GM21515 (cell line): ENCODE results near the gene LSM5.
"Not testable (repeated sequence)": the region's sequence is repeated elsewhere in the genome, so short reads cannot be mapped to it uniquely, and the experiment has no call there.

ENCODE experiments used
- ATAC-seq: cut with Tn5 transposase; IDR thresholded peaks from one replicate; pipeline ENCODE4 v1.9.1; 2021; ENCODE audit not compliant: unreplicated experiment

LSM5 gene

DNA sequence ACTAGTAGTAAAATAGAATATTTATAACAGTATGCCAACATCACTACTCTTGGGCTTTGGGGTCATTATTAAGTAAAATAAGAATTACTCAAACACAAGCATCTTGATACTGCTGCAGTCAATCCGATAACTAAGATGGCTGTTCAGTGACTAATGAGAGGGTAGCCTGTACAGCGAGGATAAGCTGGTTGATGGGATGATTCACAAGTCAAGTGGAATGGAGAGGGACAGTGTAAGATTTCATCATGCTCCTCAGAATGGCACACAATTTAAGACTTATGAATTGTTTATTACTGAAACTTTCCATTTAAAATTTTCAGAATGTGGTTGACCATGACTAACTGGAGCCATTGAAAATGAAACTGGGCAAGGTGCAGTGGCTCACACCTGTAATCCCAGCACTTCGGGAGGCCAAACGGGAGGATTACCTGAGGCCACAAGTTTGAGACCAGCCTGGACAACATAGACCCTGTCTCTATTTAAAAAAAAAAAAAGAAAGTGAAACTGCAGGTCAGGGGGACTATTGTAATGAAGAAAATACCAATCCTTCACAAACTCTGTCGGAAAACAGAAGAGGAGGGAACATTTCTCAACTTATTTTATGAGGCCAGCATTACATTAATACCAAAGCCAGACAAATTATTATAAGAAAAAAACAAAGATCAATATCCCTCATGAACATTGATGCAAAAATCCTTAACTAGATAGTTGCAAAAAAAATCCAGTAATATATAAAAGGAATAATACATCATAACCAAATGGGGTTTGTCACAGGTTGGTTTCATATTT is 16.3 kb upstream of the LSM5 start:
- peak; percentile 63 for ATAC-seq

DNA sequence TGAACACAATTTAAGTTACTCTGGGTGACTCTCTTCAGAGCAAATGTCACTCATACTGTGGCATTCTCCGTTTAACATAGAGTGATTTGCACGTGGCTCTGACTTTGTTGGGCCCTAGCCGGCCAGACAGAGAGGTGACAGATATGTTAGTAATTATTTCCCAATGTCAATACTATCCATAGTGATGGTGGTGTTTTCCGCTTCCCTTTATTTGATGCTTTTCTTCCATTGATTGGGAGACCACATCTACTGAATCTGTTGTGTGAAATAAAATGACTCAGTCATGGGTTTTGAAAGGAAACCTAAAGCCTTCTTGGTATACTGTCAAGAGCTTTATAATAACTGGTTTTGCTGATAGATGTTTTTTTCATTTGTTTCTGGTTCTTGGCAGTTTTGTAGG is 12.5 kb upstream of the LSM5 start:
- ATAC-seq, result no peak

DNA sequence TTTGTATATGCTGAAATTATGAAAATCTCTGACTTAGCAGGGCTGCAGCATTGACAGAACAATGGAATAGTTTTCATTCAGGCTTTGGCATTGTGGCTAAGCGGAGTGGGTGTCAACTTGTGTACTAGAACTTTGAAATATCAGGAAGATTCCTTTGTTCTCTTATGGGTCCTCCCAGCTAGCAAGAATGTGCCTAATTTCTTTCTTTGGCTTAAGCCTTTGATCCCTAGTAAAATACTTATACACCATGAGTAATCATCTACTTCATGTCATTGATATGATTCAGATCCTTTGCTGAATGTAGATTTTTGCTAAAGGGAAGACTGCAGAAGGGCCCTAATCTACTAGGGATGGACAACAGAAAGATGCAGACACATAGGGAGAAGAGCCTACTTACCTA is 11.3 kb upstream of the LSM5 start:
- ATAC-seq, result no peak

DNA sequence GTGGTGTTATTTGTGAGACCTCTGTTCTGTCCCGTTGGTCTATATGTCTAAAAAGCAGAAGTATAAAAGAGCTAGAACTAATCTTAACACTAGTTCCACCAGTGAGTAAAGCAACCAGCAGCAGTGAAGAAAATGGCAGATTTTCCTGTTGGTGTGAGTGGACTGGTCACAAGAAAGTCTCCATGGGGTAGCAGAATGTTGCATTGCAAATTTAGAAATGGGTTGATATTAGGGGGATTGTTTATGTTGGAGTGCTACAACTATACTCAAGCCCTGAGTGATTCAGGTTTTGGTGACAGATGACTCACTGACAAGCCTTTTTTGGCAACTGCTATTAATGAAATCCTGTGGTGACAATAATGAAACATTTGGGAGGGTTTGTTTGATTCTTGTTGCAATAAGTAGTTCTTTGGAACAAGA is 10.8 kb upstream of the LSM5 start:
- peak; percentile 67 for ATAC-seq

DNA sequence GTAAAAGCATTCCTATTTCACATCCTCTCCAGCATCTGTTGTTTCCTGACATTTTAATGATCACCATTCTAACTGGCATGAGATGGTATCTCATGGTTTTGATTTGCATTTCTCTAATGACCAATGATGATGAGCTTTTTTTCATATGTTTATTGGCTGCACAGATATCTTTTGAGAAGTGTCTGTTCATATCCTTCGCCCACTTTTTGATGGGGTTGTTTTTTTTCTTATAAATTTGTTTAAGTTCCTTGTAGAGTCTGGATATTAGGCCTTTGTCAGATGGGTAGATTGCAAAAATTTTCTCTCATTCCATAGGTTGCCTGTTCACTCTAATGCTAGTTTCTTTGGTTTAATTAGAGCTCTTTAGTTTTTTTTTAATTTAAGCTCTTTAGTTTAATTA is 10.0 kb upstream of the LSM5 start:
- ATAC-seq, result not testable (repeated sequence)

DNA sequence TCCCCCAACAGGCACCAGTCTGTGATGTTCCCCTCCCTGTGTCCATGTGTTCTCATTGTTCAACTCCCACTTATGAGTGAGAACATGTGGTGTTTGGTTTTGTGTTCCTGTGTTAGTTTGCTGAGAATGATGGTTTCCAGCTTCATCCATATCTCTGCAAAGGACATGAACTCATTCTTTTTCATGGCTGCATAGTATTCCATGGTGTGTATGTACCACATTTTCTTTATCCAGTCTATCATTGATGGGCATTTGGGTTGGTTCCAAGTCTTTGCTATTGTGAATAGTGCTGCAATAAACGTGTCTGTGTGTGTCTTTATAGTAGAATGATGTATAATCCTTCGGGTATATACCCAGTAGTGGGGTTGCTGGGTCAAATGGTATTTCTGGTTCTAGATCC is 9.6 kb upstream of the LSM5 start:
- ATAC-seq, result not testable (repeated sequence)

DNA sequence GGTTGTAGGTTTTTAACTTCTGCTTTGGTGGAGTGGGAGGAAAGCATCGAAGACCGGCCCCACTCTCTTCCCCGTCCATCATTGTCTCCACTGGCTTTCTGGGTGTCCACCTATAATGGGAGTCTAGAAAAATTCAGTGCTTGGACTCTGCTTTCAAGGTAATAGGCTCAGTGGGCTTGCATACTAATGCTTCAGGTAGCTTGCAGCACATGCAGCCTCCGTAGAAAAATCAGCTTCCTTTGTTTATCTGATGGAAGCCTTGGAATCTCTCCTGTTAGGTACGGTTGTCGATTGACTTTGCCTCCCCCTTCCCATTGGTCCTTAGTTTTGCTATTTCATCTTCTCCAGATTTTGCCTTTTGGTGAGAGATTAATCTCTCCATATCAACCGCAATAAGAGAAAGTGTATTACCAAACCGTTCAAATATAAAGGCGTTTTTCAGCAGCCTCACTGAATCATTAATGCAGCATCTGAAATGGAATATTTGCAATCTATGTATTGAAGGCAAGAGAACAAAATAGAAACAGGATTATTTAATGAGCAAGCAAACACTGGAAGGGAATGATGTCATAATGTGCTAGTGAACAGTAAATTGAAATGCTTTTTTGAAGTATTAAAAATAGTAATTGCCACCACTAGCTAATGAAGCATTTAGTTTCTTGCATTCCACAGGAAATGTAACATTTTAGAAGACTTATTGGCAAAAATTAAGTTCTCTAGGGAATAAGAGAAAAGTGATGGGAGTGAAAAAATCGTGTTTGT is 6.1 kb upstream of the LSM5 start:
- ATAC-seq, result peak; percentile 2

DNA sequence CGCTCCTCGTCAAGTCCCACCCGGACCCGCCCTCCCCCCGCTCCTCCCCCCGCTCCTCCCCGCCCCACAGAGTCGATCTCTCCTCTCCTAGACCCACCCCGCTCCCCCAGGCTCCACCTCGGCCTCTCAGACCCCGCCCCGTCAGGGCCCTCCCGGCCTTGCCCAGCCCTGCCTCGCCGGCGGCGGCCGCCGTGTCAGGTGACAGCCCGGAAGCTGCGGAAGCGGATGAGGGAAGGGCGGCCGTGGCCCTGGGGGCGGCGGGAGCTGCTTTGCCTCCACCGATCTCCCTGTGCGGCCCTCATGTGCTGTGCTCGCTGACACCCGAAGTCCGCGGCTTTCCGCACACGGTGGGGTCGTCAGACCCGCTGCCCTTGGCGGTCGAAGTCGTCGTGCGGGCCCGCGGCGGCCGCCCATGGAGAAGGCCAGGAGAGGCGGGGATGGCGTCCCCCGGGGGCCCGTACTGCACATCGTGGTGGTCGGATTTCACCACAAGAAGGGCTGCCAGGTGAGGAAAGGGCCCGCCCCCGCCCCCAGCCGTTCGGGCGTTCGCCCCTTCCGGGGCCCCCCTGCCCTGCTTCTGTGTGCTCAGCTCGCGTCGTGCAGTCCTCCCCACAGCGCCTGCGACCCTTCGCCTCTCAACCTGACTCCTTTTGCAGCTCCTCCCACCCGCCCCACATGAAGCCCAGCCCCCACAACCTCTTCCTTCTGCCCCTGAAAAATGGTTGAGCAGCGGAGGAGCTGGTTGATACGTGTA is 5.3 kb upstream of the LSM5 start, which contains the start of gene AVL9:
Gene AVL9, plus strand, starts transcription at position 192 of the 754 bp plus-strand sequence. Its CDS starts 221 bp downstream, at position 413.
- peak; percentile 95 for ATAC-seq

DNA sequence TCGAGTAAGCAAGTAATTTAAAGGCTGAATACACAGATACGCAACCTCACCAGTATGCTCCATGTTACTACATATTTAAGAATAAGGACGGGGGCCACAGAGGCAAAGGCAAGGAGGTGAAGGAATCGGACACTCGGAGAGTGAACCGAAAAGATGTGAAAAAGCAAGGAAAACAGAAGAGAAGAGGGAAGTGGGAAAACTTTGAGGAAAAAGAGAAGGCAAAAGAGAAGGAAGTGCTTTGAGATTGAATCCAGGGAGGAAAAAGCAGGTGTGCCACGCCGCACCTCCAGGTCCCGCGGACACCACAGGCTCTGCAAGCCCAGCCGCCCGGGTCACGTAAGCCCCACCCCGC is 4.7 kb upstream of the LSM5 start:
- ATAC-seq, result peak; percentile 3

DNA sequence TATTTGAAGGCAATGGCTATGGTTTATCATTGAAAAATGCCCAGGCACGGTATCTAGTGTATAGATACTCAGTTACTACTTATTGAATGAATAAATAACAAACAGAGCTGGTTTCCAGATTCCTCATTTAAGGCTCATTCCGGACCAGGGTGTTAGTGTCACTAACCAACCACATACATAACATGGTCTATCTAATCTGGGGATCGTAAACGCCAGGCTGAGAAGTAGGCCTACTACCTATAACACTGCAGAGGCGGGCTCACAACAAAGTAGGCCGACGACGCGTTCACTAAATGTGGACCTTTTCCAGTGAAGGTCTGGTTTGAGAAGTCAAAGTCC is 423 bp downstream of the LSM5 start:
- peak; percentile 17 for ATAC-seq

DNA sequence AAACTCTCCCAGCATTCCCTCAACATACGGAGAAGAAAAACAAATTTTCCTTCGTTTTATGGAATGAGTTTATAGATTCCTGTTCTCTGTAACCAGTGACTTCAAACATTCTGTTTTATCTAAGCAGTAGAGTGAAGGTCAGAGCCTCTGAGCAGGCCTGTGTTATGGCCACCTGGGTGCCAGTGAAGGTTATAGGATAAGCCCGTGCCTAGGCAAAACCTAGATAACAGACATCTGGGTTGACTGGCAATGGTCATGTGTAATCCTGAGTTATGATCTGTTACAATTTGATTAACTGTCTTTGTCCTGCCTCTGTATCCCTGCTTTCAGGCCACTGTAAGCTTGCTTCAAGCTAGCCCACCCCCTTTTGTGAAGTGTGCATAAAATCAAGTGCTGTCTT is 8.3 kb downstream of the LSM5 start:
- no peak for ATAC-seq

DNA sequence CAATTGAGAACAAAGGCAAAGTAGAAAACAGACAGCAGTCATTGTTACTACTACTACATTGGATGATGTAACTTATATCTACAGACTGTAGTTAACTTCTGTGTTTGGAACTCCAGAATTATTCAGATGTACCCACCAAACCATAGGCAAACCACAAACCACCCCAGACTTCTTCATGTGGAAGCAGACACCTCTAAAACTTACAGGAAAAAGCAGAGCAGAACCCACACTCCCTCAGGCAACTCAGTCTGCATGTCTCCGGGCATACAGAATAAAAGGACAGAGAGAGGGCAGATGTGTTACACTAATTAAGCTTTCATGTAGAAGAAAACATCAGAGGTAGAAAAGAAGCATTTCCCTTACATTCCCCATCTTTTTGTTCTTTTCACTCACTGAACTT is 9.0 kb downstream of the LSM5 start:
- ATAC-seq, result no peak

DNA sequence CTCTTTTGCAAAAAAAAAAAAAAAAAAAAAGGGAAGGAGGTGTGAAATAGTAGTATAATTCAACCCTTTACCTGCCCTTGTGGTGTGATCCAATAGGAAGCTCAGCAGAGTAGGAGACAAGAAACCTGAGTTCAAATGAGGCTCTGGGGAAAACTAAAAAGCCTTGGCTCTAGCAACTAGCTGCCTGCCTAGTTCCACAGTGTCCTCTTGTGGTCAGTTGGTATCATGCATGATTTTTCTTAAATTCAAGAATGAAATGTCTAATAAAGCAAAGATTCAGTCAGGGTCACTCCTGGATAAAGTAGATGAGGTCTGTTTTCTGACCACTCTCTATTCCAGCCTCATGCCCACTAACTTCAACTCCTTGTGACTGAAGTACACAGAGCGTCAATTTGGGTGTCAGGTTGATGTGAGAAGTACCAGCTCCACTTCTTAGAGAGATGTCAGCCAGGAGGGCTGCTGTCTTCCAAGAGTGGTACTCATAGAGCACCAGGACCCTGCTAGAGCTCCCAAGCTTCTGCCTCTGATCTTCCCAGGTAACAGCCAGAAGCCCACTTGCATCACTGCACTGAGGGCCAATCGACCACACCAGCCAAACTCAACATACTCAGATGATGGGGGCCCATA is 10.5 kb downstream of the LSM5 start:
- ATAC-seq, result peak; percentile 49

DNA sequence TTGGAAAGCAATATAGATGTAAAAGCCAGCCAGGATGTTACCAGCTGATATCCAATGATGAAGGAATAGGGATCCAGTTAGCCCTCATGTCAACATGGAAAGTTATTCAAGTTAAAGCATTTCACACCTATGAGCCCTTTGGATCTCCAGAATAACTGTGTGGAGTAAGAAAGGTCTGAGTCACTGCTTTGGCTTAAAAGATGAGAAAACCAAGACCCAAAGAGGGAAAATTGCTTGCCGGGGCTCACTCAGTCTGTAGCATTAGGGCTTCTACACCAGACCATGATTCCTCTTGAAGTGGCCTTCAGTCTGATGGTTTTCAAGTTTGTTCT is 12.6 kb downstream of the LSM5 start:
- ATAC-seq, result no peak

DNA sequence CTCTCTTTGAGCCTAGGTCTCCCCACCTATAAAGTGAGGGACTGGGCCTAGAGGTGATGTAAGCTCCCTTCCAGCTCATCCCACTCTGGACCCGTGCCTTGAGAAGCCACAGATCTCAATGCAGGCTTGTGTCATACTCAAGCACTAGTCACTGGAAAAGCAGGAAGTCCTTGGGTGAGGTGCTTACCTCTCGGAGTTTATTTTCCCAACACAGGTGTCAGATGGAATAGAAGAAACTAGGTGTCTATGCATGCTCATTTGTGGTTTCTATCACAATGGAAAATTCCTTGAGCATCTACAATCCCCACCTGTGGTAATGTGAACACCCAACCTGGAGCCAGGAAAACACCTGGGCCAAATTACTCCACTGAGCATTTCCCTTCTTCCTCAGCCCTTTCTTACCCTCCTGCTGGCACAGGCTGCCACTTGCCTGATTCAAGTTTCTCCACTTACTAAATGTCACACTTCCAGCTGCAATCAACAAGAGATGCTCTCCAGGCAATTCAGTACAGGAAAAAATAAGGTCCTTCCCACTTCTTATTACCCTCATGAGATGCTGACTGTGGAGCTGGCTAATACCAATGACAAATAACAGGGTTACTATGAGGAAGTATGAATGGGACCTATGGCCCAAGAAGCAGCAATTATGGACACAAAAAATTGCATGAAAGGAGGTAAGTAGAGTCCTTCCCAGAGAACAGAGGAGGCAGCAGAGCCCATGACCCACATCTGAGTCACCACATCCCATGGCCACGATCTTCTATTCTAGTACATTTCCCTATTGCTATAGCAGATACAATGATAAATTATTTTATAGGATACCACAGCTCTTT is 13.1 kb downstream of the LSM5 start:
- ATAC-seq, result no peak

DNA sequence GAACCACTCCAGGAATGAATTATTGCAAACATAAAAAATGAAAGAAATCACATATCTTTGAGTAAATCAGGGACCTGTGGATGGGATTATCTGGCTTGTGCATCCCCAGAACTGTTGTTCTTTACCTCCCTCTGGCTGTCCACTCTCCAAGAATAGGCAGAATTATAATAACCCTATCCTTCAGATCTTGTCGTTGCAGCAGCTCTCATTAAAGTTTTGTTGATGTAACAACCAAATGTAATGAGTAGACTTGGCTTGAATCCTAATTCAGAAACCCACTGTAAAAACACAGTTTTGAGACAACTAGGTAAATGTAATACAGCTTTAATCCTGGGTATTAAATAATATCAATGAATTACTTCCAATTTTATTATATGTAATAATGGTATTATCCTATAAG is 16.2 kb downstream of the LSM5 start:
- ATAC-seq, result no peak

DNA sequence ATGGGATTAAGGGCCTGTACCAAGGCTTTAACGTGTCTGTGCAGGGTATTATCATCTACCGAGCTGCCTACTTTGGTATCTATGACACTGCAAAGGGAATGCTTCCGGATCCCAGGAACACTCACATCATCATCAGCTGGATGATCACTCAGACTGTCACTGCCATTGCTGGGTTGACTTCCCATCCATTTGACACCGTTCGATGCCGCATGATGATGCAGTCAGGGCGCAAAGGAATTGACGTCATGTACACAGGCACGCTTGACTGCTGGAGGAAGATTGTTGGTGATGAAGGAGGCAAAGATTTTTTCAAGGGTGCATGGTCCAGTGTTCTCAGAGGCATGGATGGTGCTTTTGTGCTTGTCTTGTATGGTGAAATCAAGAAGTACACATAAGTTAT is 18.2 kb downstream of the LSM5 start:
- ATAC-seq, result no peak

DNA sequence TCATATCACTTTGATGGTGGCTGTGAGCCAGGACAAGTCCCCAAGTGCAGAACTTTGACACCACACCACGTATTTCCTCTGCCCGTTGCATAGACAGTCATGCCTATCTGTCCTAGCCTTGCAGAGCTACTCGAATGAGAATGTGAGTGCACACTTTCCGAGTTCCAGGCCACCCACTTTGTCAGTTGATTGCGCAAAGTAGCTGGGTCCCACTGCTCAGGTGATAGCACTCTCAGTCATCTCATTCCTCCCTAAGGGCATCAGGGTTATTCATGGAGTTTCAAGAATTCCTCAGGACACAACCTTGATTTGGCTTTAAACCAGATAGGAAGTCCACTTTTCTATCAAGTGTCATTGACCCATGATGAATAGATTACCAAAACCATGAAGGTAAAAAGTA is 19.3 kb downstream of the LSM5 start:
- no peak for ATAC-seq

DNA sequence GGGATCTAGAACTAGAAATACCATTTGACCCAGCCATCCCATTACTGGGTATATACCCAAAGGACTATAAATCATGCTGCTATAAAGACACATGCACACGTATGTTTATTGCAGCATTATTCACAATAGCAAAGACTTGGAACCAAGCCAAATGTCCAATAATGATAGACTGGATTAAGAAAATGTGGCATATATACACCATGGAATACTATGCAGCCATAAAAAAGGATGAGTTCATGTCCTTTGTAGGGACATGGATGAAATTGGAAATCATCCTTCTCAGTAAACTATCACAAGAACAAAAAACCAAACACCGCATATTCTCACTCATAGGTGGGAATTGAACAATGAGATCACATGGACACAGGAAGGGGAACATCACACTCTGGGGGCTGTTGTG is 20.2 kb downstream of the LSM5 start:
- ATAC-seq, result not testable (repeated sequence)

DNA sequence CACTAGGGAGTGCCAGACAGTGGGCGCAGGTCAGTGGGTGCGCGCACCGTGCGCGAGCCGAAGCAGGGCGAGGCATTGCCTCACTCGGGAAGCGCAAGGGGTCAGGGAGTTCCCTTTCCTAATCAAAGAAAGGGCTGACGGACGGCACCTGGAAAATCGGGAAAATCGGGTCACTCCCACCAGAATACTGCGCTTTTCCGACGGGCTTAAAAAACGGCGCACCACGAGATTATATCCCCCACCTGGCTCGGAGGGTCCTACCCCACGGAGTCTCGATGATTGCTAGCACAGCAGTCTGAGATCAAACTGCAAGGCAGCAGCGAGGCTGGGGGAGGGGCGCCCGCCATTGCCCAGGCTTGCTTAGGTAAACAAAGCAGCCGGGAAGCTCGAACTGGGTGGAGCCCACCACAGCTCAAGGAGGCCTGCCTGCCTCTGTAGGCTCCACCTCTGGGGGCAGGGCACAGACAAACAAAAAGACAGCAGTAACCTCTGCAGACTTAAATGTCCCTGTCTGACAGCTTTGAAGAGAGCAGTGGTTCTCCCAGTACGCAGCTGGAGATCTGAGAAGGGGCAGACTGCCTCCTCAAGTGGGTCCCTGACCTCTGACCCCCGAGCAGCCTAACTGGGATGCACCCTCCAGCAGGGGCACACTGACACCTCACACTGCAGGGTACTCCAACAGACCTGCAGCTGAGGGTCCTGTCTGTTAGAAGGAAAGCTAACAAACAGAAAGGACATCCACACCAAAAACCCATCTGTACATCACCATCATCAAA is 25.4 kb downstream of the LSM5 start:
- ATAC-seq, result not testable (repeated sequence)
